Measurements from ENCODE around the gene SPRING1. TPM values are rescaled to one million over a fixed set of nuclear protein-coding genes. Genes with fewer than 3 reads are reported as not detected.
A peak's percentile ranks its signal among the peaks of the same experiment; 100 is the strongest.
"Not testable (repeated sequence)": the region's sequence is repeated elsewhere in the genome, so short reads cannot be mapped to it uniquely, and the experiment has no call there.

SPRING1 gene
- total and polyA plus RNA-seq, 10 donors = 8.8 to 43.8 (median 23.7) TPM

DNA sequence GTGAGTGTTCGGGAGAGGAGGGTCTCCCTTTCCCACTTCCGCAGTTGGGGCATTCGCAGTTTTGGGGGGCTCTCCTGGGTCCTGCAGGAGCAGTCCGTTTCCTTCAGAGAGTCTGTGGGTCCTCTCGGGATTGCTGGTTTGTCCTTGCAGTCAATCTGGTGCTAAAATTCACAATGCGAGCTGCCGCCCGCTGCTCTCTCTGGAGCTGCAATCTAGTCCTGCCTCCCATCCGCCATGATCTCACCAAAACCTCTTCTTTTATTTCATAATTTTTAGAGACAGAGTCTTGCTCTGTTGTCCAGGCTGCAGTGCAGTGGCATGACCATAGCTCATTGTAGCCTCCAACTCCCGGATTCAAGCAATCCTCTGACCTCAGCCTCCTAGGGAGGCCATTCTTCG is 22.8 kb upstream of the SPRING1 start:
- H3K27me3 ChIP-seq (replicated peaks in 1 of 7) = no peaks in the 10 kb centered on the region
- intact Hi-C loops (cut with DNase I; ENCODE audit: low total_unique reads) = no loop called here
- DNase-seq = peak; percentile 12
- H3K4me1 ChIP-seq = no peaks in the 10 kb centered on the region
- H3K9me3 ChIP-seq = no peaks in the 10 kb centered on the region
- no peak overlapping the region for H3K27ac ChIP-seq
- H3K36me3 ChIP-seq = no peaks in the 10 kb centered on the region
- WGBS, 5 donors = 91 to 95% (median 93%) methylated on average over 11 of the region's 11 CpGs
- TF ChIP-seq POLR2AphosphoS5 (IDR thresholded peaks at IDR 0.05) (no peak), POLR2A (IDR thresholded peaks at IDR 0.05) (no peak)
- TF ChIP-seq, protein P1, sequence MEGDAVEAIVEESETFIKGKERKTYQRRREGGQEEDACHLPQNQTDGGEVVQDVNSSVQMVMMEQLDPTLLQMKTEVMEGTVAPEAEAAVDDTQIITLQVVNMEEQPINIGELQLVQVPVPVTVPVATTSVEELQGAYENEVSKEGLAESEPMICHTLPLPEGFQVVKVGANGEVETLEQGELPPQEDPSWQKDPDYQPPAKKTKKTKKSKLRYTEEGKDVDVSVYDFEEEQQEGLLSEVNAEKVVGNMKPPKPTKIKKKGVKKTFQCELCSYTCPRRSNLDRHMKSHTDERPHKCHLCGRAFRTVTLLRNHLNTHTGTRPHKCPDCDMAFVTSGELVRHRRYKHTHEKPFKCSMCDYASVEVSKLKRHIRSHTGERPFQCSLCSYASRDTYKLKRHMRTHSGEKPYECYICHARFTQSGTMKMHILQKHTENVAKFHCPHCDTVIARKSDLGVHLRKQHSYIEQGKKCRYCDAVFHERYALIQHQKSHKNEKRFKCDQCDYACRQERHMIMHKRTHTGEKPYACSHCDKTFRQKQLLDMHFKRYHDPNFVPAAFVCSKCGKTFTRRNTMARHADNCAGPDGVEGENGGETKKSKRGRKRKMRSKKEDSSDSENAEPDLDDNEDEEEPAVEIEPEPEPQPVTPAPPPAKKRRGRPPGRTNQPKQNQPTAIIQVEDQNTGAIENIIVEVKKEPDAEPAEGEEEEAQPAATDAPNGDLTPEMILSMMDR (IDR thresholded peaks at IDR 0.05 in 8 of 11, conservative IDR thresholded peaks at IDR 0.05 in 3 of 11) = no peak
- H3K4me3 ChIP-seq = no peak overlapping the region

DNA sequence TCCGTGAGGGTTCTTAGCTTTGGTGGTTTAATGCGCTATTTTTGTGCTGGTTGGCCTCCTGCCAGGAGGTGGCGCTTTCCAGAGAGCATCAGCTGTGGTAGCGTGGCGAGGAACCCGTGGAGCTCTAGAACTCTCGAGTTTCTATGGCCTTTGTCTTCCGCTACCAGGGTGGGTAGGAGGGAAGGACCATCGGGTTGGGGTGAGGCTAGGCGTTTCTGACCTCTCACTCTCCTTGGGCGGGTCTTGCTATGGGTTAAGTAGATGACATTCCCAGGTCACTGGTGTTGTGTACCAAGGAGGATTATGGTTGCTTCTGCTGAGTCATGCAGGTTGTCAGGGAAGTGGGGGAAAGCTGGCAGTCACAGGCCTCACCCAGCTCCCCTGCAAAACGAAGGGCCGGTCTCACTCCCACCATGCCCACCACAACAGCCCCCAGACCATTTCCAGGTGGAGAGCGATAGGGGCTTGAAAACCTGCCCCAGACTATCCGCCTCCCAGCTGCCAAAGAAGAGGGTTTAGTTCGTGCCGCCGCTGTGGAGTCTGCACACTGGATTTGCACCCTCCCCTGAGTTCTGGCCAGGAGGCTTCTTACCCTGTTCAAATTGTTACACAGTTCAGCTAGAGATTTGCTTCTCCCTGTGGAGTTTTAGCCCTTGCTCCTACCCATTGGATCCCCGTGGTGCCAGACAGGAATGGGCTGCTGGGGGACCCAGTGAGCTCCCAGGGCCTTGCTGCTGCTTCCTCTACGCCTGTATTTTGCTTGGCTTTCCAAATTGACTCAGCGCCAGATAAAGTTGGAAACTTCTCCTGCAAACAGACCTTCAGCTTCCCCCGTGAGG is 22.1 kb upstream of the SPRING1 start:
- 76 to 88% (median 77%) methylated on average over 20 to 22 of the region's 22 CpGs for WGBS, 5 donors
- peak; percentile 73 for DNase-seq
- H3K4me1 ChIP-seq = no peaks in the 10 kb centered on the region
- TF ChIP-seq, protein P1 (IDR thresholded peaks at IDR 0.05 in 8 of 11, conservative IDR thresholded peaks at IDR 0.05 in 3 of 11) = peak in 1 of 11 experiments; percentile 8
- TF ChIP-seq POLR2A (IDR thresholded peaks at IDR 0.05) = no peak
- TF ChIP-seq POLR2AphosphoS5 (IDR thresholded peaks at IDR 0.05) = no peak
- no peaks in the 10 kb centered on the region for H3K9me3 ChIP-seq
- no peaks in the 10 kb centered on the region for H3K27me3 ChIP-seq (replicated peaks in 1 of 7)
- intact Hi-C loops (cut with DNase I; ENCODE audit: low total_unique reads) = no loop called here
- H3K36me3 ChIP-seq = no peaks in the 10 kb centered on the region
- H3K27ac ChIP-seq = no peak overlapping the region
- H3K4me3 ChIP-seq = peak overlapping the region in 1 of 8 donors; percentile 50

DNA sequence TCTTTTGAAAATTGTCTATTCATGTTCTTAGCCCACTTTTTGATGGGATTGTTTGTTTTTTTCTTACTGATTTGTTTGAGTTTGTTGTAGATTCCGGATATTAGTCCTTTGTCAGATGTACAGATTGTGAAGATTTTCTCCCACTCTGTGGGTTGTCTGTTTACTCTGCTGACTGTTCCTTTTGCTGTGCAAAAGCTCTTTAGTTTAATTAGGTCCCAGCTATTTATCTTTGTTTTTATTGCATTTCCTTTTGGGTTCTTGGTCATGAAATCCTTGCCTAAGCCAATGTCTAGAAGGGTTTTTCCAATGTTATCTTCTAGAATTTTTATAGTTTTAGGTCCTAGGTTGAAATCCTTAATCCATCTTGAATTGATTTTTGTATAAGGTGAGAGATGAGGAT is 16.9 kb upstream of the SPRING1 start:
- 88 to 100% (median 100%) methylated on average over 1 of the region's 1 CpG for WGBS, 5 donors
- H3K4me3 ChIP-seq; H3K27ac ChIP-seq; H3K36me3 ChIP-seq; H3K9me3 ChIP-seq; DNase-seq; H3K27me3 ChIP-seq (replicated peaks in 1 of 7); intact Hi-C loops (cut with DNase I; ENCODE audit: low total_unique reads); H3K4me1 ChIP-seq: not testable (repeated sequence)

DNA sequence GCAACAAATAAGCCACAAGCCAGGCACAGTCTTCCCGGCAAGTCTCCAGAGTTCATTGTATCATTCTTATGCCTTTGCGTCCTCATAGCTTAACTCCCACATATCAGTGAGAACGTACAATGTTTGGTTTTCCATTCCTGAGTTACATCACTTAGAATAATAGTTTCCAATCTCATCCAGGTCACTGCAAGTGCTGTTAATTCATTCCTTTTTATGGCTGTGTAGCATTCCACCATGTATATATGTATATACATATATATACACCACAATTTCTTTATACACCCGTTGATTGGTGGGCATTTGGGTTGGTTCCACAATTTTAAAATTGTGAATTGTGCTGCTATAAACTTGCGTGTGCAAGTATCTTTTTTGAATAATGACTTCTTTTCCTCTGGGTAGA is 16.2 kb upstream of the SPRING1 start:
- H3K36me3 ChIP-seq; intact Hi-C loops (cut with DNase I; ENCODE audit: low total_unique reads); H3K27ac ChIP-seq; H3K4me1 ChIP-seq; H3K9me3 ChIP-seq; DNase-seq; H3K4me3 ChIP-seq; H3K27me3 ChIP-seq (replicated peaks in 1 of 7): not testable (repeated sequence)
- WGBS, 5 donors = 92 to 97% (median 94%) methylated on average over 5 of the region's 5 CpGs

DNA sequence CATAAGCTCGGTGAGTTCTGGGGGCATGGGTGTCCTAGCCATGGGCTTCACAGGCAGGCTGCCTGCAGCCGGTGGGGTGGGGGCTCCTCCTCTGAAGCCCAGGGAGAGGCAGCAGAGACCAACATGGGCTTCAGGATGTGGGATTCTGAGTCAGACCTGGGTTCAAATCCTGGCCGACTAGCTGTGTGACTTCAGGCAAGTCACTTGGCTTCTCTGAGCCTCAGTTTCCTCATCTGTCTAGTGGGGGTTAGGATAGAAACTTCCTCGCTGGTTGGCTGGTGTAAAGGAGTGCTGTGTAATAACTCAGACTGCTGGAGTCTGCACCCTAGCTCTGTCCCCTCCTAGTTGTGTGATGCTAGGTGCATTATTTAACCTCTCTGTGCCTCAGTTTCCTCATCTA is 12.4 kb upstream of the SPRING1 start:
- H3K27me3 ChIP-seq (replicated peaks in 1 of 7) = no peaks in the 10 kb centered on the region
- WGBS, 5 donors = 70 to 100% (median 93%) methylated on average over 1 to 4 of the region's 4 CpGs
- TF ChIP-seq POLR2AphosphoS5 (IDR thresholded peaks at IDR 0.05) (no peak), POLR2A (IDR thresholded peaks at IDR 0.05) (no peak)
- TF ChIP-seq, protein P1 (IDR thresholded peaks at IDR 0.05 in 8 of 11, conservative IDR thresholded peaks at IDR 0.05 in 3 of 11) = no peak
- H3K4me3 ChIP-seq = no peak overlapping the region
- no peaks in the 10 kb centered on the region for H3K4me1 ChIP-seq
- H3K36me3 ChIP-seq = peaks cover 0 to 7% (median 0%) of the 10 kb centered on the region in 6 donors
- no peaks in the 10 kb centered on the region for H3K9me3 ChIP-seq
- DNase-seq = no peak
- no peak overlapping the region for H3K27ac ChIP-seq
- intact Hi-C loops (cut with DNase I; ENCODE audit: low total_unique reads) = no loop called here
